GM12875 (cell line): ENCODE measurements around the gene APBA2.

ENCODE experiments used
- H3K4me3 ChIP-seq: one replicate; pipeline ENCODE4 v1.5.1; 2011; ENCODE audit warnings: low read depth, low read length, control low read depth
- TF ChIP-seq, protein P1 (sequence below): IDR thresholded peaks from 2 replicates; pipeline ENCODE4 v1.5.1; 2011; ENCODE audit warnings: low read depth, mild to moderate bottlenecking, control low read depth, inconsistent platforms, low read length, moderate library complexity, borderline replicate concordance; ENCODE audit not compliant: insufficient read depth

The APBA2 gene

DNA sequence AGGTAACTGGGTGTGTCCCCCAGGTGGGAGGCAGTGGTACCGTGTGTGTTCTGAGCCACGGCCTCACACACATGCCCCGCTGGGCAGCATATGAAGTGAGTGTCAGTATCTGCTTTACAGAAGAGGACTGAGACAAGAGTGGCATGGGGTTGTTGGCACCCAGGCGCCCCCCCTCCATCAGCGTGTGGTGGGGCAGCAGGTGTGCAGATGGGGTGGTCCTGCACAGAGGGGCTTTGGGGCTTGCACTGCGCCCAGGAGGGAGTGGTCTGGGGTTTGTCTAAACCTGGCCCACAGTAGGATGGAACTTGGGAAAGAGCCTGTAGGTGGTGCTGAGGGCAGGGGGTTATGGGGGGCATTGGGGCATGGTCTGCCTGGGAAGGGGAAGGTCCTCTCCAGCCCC lies 176.0 kb downstream of the APBA2 start:
- H3K4me3 ChIP-seq = no peak overlapping the region
- TF ChIP-seq, protein P1, sequence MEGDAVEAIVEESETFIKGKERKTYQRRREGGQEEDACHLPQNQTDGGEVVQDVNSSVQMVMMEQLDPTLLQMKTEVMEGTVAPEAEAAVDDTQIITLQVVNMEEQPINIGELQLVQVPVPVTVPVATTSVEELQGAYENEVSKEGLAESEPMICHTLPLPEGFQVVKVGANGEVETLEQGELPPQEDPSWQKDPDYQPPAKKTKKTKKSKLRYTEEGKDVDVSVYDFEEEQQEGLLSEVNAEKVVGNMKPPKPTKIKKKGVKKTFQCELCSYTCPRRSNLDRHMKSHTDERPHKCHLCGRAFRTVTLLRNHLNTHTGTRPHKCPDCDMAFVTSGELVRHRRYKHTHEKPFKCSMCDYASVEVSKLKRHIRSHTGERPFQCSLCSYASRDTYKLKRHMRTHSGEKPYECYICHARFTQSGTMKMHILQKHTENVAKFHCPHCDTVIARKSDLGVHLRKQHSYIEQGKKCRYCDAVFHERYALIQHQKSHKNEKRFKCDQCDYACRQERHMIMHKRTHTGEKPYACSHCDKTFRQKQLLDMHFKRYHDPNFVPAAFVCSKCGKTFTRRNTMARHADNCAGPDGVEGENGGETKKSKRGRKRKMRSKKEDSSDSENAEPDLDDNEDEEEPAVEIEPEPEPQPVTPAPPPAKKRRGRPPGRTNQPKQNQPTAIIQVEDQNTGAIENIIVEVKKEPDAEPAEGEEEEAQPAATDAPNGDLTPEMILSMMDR = no peak

DNA sequence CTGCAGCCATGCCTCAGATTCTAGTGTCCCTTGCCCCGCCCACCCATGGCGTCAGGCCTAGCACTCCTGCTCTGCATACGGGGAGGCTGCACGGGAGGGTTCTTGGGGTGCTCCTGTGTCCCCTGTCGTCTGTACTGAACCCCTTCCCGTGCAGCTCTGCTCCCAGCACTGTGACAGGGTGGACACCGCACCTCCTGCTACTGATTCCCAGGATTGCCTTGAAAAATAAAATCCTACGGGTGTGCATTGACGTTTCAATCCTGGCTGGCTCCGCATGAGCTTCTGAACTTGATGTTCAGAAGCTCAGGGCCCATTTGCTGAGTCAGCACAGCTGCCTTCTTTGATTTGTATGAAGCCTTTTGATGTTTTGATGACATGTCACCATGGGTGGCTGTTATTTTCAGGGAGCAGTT lies 176.4 kb downstream of the APBA2 start:
- TF ChIP-seq, protein P1 = no peak

GRCh38 chr15:29062626-29063025 lies 176.9 kb downstream of the APBA2 start:
- TF ChIP-seq, protein P1 = no peak
- no peak overlapping the region for H3K4me3 ChIP-seq

More for the DNA sequence above, 176.4 kb downstream of the APBA2 start:
- H3K4me3 ChIP-seq = no peak overlapping the region

DNA sequence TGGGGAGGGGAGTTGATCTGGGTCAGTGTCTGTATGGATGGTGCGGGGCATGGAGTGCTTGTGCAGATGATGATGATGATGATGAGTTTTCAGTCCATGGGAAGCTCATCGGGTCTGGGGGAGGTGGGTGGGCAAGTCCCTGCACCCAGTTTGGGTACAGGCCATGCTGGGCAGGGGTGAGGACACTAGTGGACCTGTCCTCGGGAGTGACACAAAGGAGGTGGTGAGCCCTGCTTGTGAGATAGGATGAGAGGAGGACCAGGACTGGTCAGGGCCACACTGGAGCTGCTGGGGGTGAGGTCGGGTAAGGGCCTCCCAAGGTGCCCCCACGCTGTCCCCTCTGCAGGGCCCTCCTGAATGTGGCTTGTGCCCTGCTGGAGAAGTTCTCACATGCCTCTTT lies 177.9 kb downstream of the APBA2 start:
- TF ChIP-seq, protein P1 = no peak
- H3K4me3 ChIP-seq = no peak overlapping the region

DNA sequence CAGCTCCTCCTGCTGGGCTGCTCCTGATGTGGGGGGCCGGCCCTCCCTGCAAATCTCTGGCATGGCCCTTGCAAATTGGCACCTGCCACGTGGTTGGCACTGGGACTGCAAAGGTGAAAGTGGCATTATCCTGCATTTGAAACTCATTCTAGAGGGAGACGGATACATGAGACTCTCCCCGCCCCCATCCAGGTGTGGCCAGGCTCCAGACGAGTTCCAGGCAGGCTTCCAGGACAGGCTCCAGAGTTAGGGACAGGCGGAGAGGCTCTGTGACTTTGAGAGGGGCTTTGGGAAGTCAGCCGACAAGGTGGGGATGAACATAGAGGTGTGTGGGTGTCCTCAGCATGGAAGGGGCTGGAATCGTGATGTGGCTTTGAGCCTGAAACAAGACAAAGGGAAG lies 178.5 kb downstream of the APBA2 start:
- no peak overlapping the region for H3K4me3 ChIP-seq
- TF ChIP-seq, protein P1 = no peak

DNA sequence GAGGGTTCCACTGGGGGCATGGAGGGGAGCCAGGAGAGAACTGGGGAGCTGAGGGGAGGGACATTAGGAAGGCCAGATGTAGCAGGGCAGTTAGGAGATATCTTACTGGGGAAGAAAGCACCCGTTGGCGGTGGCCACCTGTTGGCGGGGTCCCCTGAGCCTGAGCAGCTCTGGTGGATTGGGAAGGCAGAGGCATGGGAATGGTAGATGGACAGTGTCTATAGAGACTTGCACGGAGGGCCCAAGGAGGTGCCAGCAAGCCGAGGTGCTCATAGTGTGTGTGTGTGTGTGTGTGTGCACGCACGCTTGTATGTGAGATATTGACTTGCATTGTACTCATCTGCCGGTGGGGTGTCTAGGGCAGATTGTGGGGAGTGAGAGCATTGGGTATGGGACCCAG lies 179.0 kb downstream of the APBA2 start:
- TF ChIP-seq, protein P1 = no peak
- H3K4me3 ChIP-seq = no peak overlapping the region

- TF ChIP-seq, protein P1 = no peak
- H3K4me3 ChIP-seq = no peak overlapping the region
Observed at GRCh38 chr15:29065571-29065970, 179.8 kb downstream of the APBA2 start.
